ENCODE measurements around the gene SHC3.

- TF ChIP-seq CTCF (IDR thresholded peaks at IDR 0.05) (no peak), ZFX (IDR thresholded peaks at IDR 0.05; ENCODE audit: borderline replicate concordance) (no peak)
These were observed 47.4 kb upstream of the SHC3 start for GRCh38 chr9:89225991-89226471.

All from 22Rv1 (cell line).